ENCODE data around the gene CREB3L2.
"Not testable (repeated sequence)": the region's sequence is repeated elsewhere in the genome, so short reads cannot be mapped to it uniquely, and the experiment has no call there.

Gene CREB3L2

GRCh38 chr7:138001529-138002095 is at the start of gene CREB3L2:
TSS of gene CREB3L2 (minus strand) at chr7:138002086. CDS start at chr7:138001705, 381 bp downstream.
- ChIA-PET CTCF (interaction anchor here (0.7 to 22.4 kb wide), 39 partner anchors 7 to 411 kb away, joined by 3 to 494 read pairs (median 6); no protein-coding TSS in a partner anchor), POLR2A (interaction anchor here (0.7 to 1.2 kb wide), 2 partner anchors 20 to 42 kb away, joined by 3 to 4 read pairs; no protein-coding TSS in a partner anchor)
- TF ChIP-seq CTCF (IDR thresholded peaks at IDR 0.05; ENCODE audit: control extremely low read depth, extremely low read depth, low read depth, missing control alignments) = no peak
- no peak for DNase-seq (ENCODE audit: extremely low spot score)

GRCh38 chr7:138049505-138050116 is 47.7 kb upstream of the CREB3L2 start:
- ChIA-PET POLR2A (no interaction called here), CTCF (no interaction called here)
- DNase-seq (ENCODE audit: extremely low spot score) = no peak
- TF ChIP-seq CTCF (IDR thresholded peaks at IDR 0.05; ENCODE audit: control extremely low read depth, extremely low read depth, low read depth, missing control alignments) = no peak

GRCh38 chr7:138047907-138048306 is 46.0 kb upstream of the CREB3L2 start:
- POLR2A ChIA-PET = no interaction called here
- TF ChIP-seq CTCF (IDR thresholded peaks at IDR 0.05; ENCODE audit: control extremely low read depth, extremely low read depth, low read depth, missing control alignments) = no peak
- no peak for DNase-seq (ENCODE audit: extremely low spot score)
- CTCF ChIA-PET = no interaction called here

- DNase-seq (ENCODE audit: extremely low spot score) = no peak
- ChIA-PET CTCF (interaction anchor here (0.9 kb wide), 1 partner anchor 66 kb away, joined by 3 read pairs; no protein-coding TSS in a partner anchor), POLR2A (no interaction called here)
- TF ChIP-seq CTCF (IDR thresholded peaks at IDR 0.05; ENCODE audit: control extremely low read depth, extremely low read depth, low read depth, missing control alignments) = no peak
Measured at GRCh38 chr7:138044897-138045296, 43.0 kb upstream of the CREB3L2 start.

GRCh38 chr7:138040063-138040462 is 38.2 kb upstream of the CREB3L2 start:
- POLR2A ChIA-PET; DNase-seq (ENCODE audit: extremely low spot score); CTCF ChIA-PET: not testable (repeated sequence)

- POLR2A ChIA-PET = no interaction called here
- no peak for TF ChIP-seq CTCF (IDR thresholded peaks at IDR 0.05; ENCODE audit: control extremely low read depth, extremely low read depth, low read depth, missing control alignments)
- no peak for DNase-seq (ENCODE audit: extremely low spot score)
- CTCF ChIA-PET = interaction anchor here (1.1 kb wide), 1 partner anchor 8 kb away, joined by 3 read pairs; no protein-coding TSS in a partner anchor
Measured at GRCh38 chr7:138036135-138036534, 34.2 kb upstream of the CREB3L2 start.

- ChIA-PET CTCF (interaction anchor here (0.9 to 1.2 kb wide), 4 partner anchors 22 to 129 kb away, joined by 3 read pairs; no protein-coding TSS in a partner anchor), POLR2A (no interaction called here)
- DNase-seq (ENCODE audit: extremely low spot score) = no peak
- no peak for TF ChIP-seq CTCF (IDR thresholded peaks at IDR 0.05; ENCODE audit: control extremely low read depth, extremely low read depth, low read depth, missing control alignments)
Measured at GRCh38 chr7:138033241-138033640, 31.4 kb upstream of the CREB3L2 start.
